ENCODE data around the gene OVAAL.

The OVAAL gene

DNA sequence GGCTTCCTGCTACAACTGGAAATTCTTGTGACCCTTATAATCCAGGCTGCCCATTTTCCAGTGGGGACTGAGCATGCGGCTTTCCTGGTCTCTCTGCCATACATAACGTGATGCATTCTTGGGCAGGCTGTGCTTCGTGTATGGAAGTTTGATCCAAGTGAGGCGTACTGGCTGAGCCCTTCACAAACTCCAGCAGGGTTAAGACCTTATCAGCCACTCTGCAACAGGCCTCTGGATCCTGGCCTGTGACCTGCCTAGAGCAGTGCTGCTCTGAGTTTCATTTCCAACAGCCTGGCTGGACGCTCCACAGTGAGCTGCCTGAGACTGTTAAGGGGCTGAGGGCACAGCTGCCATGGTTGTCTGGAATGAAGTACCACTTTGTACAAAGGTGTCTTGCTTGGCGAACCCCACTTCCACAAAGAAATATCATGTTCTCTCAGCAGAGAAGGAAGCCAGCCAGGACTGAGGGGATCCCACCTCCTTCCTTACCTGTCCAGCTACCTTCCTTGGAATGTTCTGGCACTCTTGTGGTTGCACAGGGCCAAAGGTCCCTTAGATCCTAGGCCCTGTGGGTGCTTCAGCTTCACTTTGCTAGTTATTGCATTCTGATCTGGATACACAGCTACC, 44.6 kb downstream of the OVAAL start:
- no peak for FAIRE-seq

DNA sequence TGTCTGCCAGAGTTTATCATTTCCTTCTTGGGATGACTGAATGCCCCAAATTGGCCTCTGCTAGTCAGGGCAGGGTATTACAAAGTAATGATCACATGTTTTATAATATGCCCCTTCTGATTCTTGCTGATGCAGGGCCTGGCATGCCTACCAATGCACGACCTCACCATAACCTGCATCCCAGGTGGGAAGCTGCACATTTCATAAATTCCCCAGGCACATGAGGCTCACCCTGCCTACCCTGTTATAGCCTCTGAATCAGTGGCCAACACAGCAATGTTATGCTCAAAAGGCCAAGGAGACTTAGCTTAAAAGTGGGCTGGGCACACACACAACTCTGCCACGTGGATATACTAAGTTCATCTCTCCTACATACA, 45.1 kb downstream of the OVAAL start:
- DNase-seq (ENCODE audit: insufficient read length, low spot score) = no peak
- FAIRE-seq = no peak

More for the DNA sequence above, 44.6 kb downstream of the OVAAL start:
- DNase-seq (ENCODE audit: insufficient read length, low spot score) = no peak

DNA sequence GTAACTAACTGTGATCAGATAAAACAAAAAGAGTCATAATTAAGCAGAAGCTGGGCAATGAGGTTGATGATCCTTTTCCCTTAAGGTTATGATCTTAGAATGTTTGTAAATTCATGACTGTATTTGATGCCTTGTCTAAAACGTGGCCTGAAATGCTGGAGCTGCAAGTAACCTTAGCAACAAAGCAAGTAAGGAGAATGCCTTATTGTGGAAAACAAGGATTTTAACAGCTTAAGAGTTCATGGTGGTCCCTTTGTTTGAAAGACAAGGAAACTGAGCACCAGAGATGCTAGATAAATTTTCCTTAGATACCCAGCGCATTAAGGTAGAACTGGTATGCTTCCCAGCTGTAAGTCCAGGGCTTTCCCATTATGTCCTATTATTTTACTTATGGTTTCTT, 47.4 kb downstream of the OVAAL start:
- DNase-seq (ENCODE audit: insufficient read length, low spot score) (no peak), FAIRE-seq (no peak)

DNA sequence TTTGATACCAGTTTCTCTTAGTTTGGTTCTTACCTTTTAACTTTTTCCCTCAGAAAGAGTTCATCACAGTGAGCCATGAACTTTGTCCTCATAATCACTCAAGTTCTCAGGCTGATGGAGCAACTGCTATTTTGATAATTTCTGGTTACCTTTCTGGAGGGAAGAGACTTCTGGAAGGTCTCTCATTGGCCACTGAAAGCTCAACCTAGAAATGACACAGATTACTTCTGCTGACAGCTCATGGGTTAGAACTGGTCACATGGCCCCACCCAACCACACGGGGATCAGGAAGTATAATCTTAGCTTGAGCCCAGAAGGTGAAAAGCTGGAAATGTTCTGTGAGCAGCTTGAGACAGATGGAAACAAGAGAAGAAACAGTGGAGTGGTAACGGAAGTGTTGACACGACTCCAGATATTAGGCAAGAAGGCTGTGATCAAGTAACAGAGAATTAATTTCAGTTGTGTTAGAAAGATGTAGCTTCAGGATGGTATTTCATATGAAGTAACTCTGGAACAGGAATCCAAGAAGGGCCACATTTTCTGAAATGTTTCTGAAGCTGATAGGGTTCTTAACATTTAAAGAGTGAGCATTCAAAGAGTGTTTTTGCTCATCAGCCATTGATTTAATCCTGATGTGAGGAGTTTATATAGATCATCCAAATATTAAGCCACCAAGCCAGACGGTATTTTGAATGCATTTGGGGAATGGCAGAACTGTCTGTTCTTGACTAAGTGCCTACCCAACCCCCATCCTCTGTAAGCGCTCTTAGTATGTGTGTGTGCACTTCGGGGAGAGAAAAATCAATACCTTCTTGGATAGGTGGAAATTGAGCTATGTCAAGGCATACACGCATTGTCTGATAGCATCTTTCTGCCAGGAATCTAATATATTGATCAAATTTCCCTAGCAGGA, 51.1 kb downstream of the OVAAL start:
- DNase-seq (ENCODE audit: insufficient read length, low spot score) = no peak
- no peak for FAIRE-seq

DNA sequence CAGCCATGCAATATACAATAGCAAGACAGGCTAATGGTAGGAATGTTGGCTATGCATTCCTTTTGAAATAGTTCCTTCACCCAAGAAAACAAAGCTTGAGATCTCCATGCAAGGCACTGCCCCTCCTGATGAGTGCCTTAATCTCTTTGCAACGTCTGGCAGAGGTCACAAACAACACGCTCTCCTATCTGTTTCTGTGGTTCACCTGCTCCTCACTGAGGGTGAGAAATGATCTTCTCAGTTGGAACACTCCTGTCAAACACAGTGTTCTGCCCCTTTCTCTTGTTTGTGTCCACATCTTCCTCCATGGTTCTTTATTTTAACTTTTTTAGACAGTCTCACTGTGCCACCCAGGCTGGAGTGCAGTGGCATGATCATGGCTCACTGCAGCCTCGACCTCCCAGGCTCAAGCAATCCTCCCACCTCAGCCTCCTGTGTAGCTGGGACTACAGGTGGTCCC, 51.8 kb downstream of the OVAAL start:
- DNase-seq (ENCODE audit: insufficient read length, low spot score) = no peak
- no peak for FAIRE-seq

DNA sequence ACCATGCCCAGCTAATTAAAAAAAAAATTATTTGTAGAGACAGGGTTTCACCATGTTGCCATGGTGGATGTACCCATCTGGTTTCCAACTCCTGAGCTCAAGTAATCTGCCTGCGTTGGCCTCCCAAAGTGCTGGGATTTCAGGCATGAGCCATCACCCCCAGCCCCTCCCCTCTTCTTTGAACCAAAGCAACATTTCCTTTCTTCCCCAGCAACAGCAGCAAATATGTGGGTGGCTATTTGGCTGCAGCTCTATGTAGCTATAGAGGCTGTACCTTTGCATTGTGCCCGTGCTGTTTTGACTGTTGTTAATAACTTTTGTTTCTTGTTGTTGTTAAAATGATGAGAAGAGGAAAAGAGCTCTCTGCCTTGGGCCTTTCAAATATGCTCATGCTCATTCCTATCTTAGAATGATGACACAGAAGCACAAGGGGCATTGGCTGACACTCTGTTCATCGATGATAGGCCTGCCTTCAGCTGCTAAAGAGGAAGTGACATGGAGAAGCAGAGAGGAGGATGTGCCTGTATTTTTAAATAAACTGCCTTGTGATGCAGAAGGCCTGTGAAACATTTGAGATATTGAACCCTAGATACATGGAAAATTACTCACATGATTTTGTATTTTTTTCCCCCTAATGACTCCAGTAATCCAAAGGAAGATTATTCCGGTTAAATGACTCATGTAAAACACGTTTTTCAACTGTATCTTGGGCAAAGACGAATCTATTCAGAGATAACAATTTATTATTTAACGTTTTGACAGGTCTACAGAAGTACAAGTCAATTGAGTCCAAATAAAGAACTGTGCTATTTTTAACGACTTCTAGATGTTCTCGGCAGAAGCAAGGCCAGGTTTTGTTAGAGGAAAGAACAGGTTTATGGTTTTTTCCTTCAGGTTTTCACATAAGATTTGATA, 52.5 kb downstream of the OVAAL start:
- no peak for FAIRE-seq

DNA sequence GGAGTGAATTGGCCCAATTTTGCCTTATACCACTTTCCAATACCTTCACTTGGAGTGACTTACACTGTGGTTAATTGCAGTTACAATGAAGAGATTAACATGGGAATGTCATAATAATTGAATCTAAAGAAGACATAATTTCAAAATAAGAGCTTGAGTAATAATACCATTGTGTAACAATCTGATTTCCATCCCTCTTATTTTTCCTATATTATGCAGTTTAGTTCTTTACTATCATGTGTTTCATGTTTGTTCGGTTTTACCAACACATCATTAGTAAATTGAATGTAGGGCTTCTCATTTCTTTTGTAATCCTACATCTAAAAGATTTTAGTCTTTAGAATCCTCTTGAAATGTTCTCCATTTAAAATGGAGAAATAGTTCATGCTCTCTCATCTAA, 53.9 kb downstream of the OVAAL start:
- FAIRE-seq = no peak
- DNase-seq (ENCODE audit: insufficient read length, low spot score) = no peak

More for the DNA sequence above, 52.5 kb downstream of the OVAAL start:
- no peak for DNase-seq (ENCODE audit: insufficient read length, low spot score)

DNA sequence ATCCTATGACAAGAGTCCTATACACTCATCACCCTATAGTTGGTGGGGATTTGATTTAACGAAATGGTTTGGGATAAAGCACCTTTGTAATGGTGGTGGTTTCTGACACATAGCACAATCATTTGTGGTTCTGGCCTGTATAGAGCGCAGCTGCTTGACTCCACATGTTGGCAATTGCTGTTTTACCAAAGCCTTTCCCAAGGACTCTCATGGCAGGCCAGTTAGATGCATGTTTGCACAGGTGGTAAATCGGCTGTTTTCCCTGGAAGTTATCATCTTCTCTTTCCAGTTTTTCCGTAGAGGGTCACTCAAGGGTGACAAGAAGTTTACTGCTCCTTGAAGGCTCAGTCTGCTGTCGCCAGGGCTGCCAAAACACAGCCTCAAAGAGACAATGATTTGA, 56.0 kb downstream of the OVAAL start:
- DNase-seq (ENCODE audit: insufficient read length, low spot score) (no peak), FAIRE-seq (no peak)

DNA sequence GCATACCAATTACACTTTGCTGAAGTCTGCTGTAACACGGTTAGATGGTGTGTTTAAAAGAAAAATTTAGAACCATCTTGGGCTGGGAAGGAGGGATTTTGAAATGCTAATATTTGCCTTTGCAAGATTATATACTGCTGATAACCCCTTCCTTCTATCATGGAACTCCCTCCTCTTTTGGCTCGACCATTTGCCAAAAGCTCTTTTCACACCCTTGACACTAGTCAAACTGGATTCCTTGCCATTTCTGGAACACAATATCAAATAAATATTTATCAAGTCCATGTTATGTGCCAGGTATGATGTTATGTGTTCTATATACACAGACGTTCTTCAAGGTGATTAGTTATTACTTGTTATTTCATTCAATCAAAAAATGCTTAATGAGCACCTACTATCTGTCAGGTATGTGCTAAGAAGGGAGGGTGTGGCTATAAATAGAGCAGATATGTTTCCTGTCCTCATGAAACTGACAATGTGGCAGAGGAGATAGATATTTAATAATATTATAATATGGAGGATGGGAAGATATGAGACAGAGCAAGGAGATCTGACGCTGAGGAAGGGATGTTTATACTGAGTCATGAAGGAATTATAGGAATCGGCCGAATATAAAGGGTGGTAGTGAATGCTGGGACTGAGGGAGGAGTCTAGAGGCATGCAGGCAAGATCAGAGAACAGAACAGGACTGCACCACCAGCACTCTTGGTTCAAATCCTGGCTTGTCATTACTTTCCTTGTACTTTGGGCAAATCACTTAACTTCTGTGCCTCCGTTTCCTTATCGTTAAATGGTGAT, 56.9 kb downstream of the OVAAL start:
- FAIRE-seq (no peak), DNase-seq (ENCODE audit: insufficient read length, low spot score) (no peak)
